Sciatic nerve (tissue), 2 donors: Measurements from ENCODE around the gene IFNA14. TPM values are rescaled to one million over a fixed set of nuclear protein-coding genes. Genes with fewer than 3 reads are reported as not detected.
"Not testable (repeated sequence)": the region's sequence is repeated elsewhere in the genome, so short reads cannot be mapped to it uniquely, and the experiment has no call there.

Source experiments
- ATAC-seq: fragments of 200-7000 bp; cut with Tn5 transposase; one replicate; pipeline ENCODE4 v1.9.1; 2020; ENCODE audit warnings: mild to moderate bottlenecking, moderate library complexity
- DNase-seq: peaks from one replicate; pipeline ENCODE4 v3.0.0-alpha.2; 2020; ENCODE audit warnings: low spot score
- intact Hi-C: fragments of 100-400 bp; cut with DNase I; formaldehyde crosslinking; loops from one replicate; pipeline ENCODE4 v1.14.2; 2022
- total RNA-seq: library from RNA; stranded (reverse); fragmentation: NEBNext Ultra II Directional; extraction: Animal tissue kit (Norgen Biotek cat#: 25700); gene quantifications from one replicate; pipeline ENCODE4 v1.2.1, GENCODE V29; 2021
- donor health status: DM: no; HTN: no; CAD: no.
- donor health status: DM: no; HTN: no; CAD: no.

The IFNA14 gene
- total RNA-seq, 1 donor from 2014 or later = not detected

DNA sequence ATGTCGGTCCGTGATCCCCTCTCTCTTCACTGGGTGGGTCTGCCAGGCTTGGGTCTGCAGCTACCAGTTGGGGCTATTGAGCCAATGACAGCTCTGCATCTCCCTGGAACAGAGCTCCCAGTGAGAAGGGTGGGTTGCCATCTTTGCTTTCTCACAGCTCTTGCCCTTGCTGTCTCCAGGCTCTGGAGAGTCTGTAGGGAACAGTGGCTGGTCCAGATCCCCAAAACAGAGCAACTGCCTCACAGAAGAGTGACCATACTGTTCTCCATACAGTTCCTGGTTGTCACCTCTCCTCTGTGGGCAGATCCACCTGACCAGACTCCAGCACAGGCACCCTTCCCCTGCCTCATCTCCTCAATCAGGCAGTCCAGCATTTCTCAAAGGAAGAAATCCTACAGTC, 6.5 kb downstream of the IFNA14 start:
- ATAC-seq (no peak), DNase-seq (no peak)
- intact Hi-C loops = no loop called here

- no peak for ATAC-seq
- no peak for DNase-seq
- intact Hi-C loops = no loop called here
These were observed 11.7 kb downstream of the IFNA14 start, which contains the start of gene IFNA17 for GRCh38 chr9:21228122-21228521. Gene IFNA17, minus strand, starts transcription at chr9:21228222. Its CDS starts 49 bp downstream, at chr9:21228173.

DNA sequence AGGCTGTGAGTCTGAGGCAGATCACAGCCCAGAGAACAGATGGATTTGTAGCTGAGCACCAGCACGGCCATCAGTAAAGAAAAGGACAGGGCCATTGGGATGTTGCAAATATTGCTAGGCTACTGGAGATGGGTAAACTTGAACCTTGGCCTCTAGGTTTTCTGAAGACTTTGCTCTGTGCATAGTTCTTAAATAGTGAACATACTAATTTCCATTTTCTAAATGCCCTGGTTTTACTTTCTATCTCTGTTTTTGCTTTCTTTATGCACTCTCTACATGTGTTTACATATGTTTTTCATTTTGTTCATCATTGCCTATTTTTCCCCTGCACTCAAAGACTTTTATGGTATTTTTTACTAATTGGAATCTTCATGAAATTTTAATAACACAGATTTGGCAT, 22.6 kb downstream of the IFNA14 start, which contains the start of gene IFNA16:
IFNA16 (minus strand) TSS at position 101 of the 400 bp plus-strand sequence; CDS start at position 95, 6 bp downstream.
- intact Hi-C loops, ATAC-seq, DNase-seq: not testable (repeated sequence)

DNA sequence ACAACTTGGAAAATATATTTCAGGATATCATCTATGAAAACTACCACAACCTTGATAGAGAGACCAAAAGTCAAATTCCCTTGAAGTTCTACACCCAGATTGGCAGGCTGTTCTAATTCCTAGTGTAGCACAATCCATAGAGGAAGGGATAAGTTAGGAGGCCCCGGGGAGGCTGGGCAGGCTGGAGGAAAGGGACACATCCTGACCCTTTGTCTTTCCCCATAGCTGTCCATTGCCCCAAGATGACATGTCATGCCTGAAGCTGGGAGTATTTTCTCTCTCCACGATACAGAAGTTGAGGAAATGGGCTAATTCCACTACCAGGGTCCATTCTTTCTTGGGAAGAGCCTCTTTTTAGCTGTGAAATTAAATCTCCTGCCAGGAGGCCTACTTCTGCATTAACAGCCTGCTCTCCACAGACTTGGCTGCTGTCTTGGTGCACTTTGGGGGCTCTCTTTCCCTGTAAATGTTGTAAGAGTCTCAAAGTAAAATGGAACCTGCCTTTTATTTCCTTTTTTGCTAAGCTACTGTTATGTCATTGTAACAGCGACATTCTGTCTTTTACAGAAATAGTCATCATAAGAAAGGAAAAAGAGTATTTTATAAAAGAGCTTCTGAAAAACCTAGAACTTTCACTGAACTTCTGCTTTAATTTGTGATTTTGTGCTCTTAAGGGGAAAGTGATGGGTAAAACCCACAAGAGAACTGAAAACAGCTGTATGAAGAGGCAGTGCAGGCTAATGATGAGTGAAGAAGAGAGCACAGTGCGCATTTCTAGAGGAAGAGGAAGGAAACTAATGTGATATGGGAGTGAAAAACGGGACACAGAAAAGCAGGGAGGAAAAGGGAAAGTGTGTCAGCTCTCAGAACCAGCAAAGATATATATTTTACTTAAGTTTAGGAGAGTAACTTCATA, 26.1 kb downstream of the IFNA14 start:
- intact Hi-C loops, ATAC-seq, DNase-seq: not testable (repeated sequence)

DNA sequence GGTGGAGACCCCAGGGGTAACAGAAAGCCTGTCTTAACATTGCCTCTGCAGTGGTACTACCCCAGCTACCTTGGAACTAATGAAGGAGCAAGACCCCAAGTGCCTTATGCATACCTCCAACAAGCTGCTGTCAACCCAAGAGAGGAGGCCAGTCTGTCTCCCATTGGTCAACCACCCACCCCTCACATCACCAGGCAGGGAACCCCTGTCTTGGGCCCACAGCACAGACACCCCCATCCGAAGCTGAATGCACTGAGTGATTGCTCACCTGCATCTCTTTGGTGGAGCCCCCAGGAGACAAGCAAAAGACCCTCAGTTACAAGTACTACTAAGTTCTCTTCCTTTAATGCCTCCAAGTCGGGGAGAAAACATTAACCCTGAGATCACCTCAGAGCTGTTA, 27.6 kb downstream of the IFNA14 start:
- intact Hi-C loops, ATAC-seq, DNase-seq: not testable (repeated sequence)

DNA sequence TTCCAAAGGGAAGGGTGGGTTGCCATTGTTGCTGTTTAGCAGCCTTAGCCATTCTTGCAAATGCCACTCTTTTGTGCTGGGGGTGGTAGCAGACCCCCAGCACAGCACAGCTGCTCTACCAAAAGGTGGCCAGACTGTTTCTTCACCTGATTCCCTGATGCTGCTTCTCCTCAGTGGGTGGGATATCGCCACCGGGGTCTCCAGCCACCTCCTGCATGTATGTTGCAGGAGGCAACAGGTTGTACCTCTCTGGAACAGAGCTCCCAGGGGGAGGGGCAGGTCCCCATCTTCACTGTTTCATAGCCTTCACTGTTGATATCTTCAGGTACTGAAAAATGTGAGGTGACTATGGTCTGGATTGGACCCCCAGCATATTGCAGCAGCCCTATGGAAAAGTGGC, 29.0 kb downstream of the IFNA14 start:
- intact Hi-C loops, DNase-seq, ATAC-seq: not testable (repeated sequence)

DNA sequence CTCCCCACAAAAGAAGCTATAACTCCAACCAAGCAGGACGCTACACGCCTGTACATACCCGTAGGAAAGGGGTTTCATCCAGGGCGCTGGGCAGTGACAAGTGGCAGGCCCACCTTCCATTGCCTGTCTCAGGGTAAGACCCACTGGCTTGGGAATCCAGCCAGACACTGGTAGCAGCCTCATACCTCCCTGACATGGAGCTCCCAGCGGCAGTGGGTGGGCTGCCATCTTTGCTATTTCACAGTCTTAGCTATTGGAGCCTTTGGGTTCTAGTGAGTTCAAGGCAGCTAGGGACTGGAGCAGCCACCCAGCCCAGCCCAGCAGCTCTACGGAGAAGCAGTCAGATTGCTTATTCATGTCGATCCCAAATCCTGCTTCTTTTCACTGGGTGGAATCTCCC, 29.5 kb downstream of the IFNA14 start:
- DNase-seq (no peak), ATAC-seq (no peak)
- intact Hi-C loops = no loop called here

DNA sequence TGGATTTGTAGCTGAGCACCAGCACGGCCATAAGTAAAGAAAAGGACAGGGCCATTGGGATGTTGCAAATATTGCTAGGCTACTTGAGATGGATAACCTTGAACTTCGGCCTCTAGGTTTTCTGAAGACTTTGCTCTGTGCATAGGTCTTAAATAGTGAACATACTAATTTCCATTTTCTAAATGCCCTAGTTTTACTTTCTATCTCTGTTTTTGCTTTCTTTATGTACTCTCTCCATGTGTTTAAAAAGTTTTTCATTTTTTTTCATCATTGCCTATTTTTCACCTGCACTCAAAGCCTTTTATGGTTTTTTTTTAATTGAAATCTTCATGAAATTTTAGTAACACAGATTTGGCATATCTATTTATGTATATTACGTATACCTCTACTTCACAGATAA, 32.8 kb downstream of the IFNA14 start, which contains the start of gene IFNA10:
IFNA10 (minus strand) TSS at position 101 of the 400 bp plus-strand sequence; CDS start at position 55, 46 bp downstream.
- ATAC-seq, intact Hi-C loops, DNase-seq: not testable (repeated sequence)

- DNase-seq (no peak), ATAC-seq (no peak)
- intact Hi-C loops = no loop called here
These were observed 34.6 kb downstream of the IFNA14 start for GRCh38 chr9:21205204-21205603.

DNA sequence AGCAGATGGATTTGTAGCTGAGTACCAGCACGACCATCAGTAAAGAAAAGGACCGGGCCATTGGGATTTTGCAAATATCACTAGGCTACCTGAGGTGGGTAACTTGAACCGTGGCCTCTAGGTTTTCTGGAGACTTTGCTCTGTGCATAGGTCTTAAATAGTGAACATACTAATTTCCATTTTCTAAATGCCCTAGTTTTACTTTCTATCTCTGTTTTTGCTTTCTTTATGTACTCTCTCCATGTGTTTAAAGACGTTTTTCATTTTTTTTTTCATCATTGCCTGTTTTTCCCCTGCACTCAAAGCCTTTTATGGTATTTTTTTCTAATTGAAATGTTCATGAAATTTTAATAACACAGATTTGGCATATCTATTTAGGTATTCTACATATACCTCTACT, 37.7 kb downstream of the IFNA14 start, which contains the start of gene IFNA7:
IFNA7 (minus strand) TSS at position 101 of the 400 bp plus-strand sequence; CDS start at position 61, 40 bp downstream.
- DNase-seq, intact Hi-C loops, ATAC-seq: not testable (repeated sequence)

- peak; percentile 70 for ATAC-seq
- DNase-seq, intact Hi-C loops: not testable (repeated sequence)
These were observed 44.7 kb downstream of the IFNA14 start for GRCh38 chr9:21194867-21195776.

Other genes starting within 250 kb of the IFNA14 start
- 6.4 TPM for gene HACD4, start 208.4 kb downstream of the IFNA14 start, total RNA-seq
- gene IFNB1, start 162.1 kb downstream of the IFNA14 start, total RNA-seq = not detected
- not detected for gene IFNW1, start 98.2 kb downstream of the IFNA14 start, total RNA-seq
- not detected for gene IFNA21, start 73.3 kb downstream of the IFNA14 start, total RNA-seq
- gene IFNA4, start 52.4 kb downstream of the IFNA14 start, total RNA-seq = not detected
- not detected for gene IFNA7, start 37.8 kb downstream of the IFNA14 start, total RNA-seq
- not detected for gene IFNA10, start 32.9 kb downstream of the IFNA14 start, total RNA-seq
- gene IFNA16, start 22.7 kb downstream of the IFNA14 start, total RNA-seq = not detected
- gene IFNA17, start 11.8 kb downstream of the IFNA14 start, total RNA-seq = not detected
- gene IFNA5, start 65.3 kb upstream of the IFNA14 start, total RNA-seq = 0.36 TPM
- gene KLHL9, start 95.4 kb upstream of the IFNA14 start, total RNA-seq = 26.3 TPM
- gene IFNA6, start 110.9 kb upstream of the IFNA14 start, total RNA-seq = not detected
- not detected for gene IFNA13, start 128.1 kb upstream of the IFNA14 start, total RNA-seq
- gene IFNA2, start 145.4 kb upstream of the IFNA14 start, total RNA-seq = not detected
- not detected for gene IFNA8, start 169.1 kb upstream of the IFNA14 start, total RNA-seq
- not detected for gene IFNA1, start 200.4 kb upstream of the IFNA14 start, total RNA-seq
- gene IFNE, start 242.3 kb upstream of the IFNA14 start, total RNA-seq = not detected